Sigmoid colon (tissue), 7 donors: ENCODE measurements around the gene KREMEN1. TPM values are rescaled to one million over a fixed set of nuclear protein-coding genes. Genes with fewer than 3 reads are reported as not detected.

Experiments used
- DNase-seq: peaks from one replicate; pipeline ENCODE4 v3.0.0-alpha.2; 2019
- H3K27ac ChIP-seq, 4 donors: fragments of 200-600 bp; sonication (generic); one replicate each; pipeline ENCODE4 v1.5.1; 2016 to 2019; ENCODE audit warnings: mild to moderate bottlenecking in 1 of 4
- H3K27me3 ChIP-seq, 3 donors: fragments of 200-600 bp; sonication (generic); one replicate each; pipeline ENCODE4 v1.5.1; 2019; ENCODE audit warnings: mild to moderate bottlenecking in 1 of 3
- H3K36me3 ChIP-seq, 4 donors: fragments of 200-600 bp; sonication (generic); one replicate each; pipeline ENCODE4 v1.5.1; 2016 to 2019
- H3K4me1 ChIP-seq, 4 donors: fragments of 200-600 bp; sonication (generic); one replicate each; pipeline ENCODE4 v1.5.1; 2017 to 2019
- H3K4me3 ChIP-seq, 4 donors: fragments of 200-600 bp; sonication (generic); one replicate each; pipeline ENCODE4 v1.5.1; 2017 to 2019; ENCODE audit warnings: mild to moderate bottlenecking in 2 of 4, moderate library complexity in 1 of 4
- H3K9me3 ChIP-seq, 4 donors: fragments of 200-600 bp in 3 of 4; sonication (generic) in 3 of 4; one replicate each; pipeline versions ENCODE4 v1.5.1 to v1.6.1; 2013 to 2019
- EP300 ChIP-seq, 4 donors: sonication (generic); formaldehyde crosslinking; IDR thresholded peaks; one replicate each; pipeline ENCODE4 v1.6.1; 2017; ENCODE audit warnings: antibody characterized with exemption in 4 of 4
- POLR2A ChIP-seq, 2 donors: fragments of 450-650 bp; IDR thresholded peaks; one replicate each; pipeline ENCODE4 v1.6.1; 2016; ENCODE audit warnings: antibody characterized with exemption in 2 of 2, mild to moderate bottlenecking in 2 of 2, moderate library complexity in 2 of 2
- POLR2AphosphoS5 ChIP-seq, 4 donors: sonication (generic); formaldehyde crosslinking; IDR thresholded peaks; one replicate each; pipeline ENCODE4 v1.6.1; 2017; ENCODE audit warnings: antibody characterized with exemption in 4 of 4
- WGBS, 2 donors: extraction: QIAGEN DNeasy Blood & Tissue Kit; methylation state at CpG; one replicate each; pipeline ENCODE4 v1.1.7; 2013; 5-methylcytosine and 5-hydroxymethylcytosine counted together
- intact Hi-C: fragments of 100-400 bp; cut with DNase I; formaldehyde crosslinking; loops from one replicate; pipeline ENCODE4 v1.15.1; 2023
- polyA plus RNA-seq, 3 donors: library from polyadenylated mRNA; stranded (reverse); fragments of 200-250 nt; gene quantifications; one replicate each; pipeline ENCODE4 v1.2.3, GENCODE V29; 2013
- total RNA-seq, 4 donors: library from RNA; depleted of rRNA; stranded (reverse); fragments of >200 nt; gene quantifications; one replicate each; pipeline ENCODE4 v1.1.0, GENCODE V29; 2016
- TF ChIP-seq, protein P1 (sequence below), 4 experiments: fragments of 450-650 bp in 3 of 4; fragments of 200-600 bp in 1 of 4; IDR thresholded peaks; one replicate each; pipeline ENCODE4 v1.5.1; 2016 to 2019; ENCODE audit warnings: antibody characterized with exemption in 4 of 4, mild to moderate bottlenecking in 3 of 4, moderate library complexity in 2 of 4
- donor health status: healthy with polysubstance abuse.
- donor health status: Bipolar disorder and iron deficiency.
- donor health status: healthy.

KREMEN1 gene
- total and polyA plus RNA-seq, 7 donors, result 4.2 to 13.2 (median 6.7) TPM

DNA sequence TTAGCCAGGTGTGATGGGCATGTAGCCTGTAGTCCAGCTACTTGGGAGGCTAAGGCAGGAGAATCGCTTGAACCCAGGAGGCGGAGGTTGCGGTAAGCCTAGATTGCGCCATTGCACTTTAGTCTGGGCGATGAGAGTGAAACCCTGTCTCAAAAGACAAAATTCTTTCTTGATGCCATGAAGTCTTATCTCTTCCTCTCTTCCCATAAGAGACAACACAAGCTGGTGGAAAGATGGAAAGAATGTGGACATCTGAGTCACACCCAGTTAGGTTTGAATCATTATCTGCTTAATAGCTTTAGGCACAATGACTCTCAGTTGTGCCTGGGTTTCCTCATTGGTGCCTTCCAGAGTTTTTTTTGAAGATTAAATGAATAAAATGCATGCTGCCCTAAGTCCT lies 35.3 kb downstream of the KREMEN1 start:
- no peaks in the 10 kb centered on the region for H3K27me3 ChIP-seq
- H3K36me3 ChIP-seq, result no peaks in the 10 kb centered on the region
- DNase-seq, result no peak
- H3K9me3 ChIP-seq, result no peaks in the 10 kb centered on the region
- no peaks in the 10 kb centered on the region for H3K4me1 ChIP-seq
- TF ChIP-seq POLR2A (IDR thresholded peaks at IDR 0.05) (no peak), POLR2AphosphoS5 (IDR thresholded peaks at IDR 0.05) (no peak), EP300 (IDR thresholded peaks at IDR 0.05) (no peak)
- TF ChIP-seq, protein P1, sequence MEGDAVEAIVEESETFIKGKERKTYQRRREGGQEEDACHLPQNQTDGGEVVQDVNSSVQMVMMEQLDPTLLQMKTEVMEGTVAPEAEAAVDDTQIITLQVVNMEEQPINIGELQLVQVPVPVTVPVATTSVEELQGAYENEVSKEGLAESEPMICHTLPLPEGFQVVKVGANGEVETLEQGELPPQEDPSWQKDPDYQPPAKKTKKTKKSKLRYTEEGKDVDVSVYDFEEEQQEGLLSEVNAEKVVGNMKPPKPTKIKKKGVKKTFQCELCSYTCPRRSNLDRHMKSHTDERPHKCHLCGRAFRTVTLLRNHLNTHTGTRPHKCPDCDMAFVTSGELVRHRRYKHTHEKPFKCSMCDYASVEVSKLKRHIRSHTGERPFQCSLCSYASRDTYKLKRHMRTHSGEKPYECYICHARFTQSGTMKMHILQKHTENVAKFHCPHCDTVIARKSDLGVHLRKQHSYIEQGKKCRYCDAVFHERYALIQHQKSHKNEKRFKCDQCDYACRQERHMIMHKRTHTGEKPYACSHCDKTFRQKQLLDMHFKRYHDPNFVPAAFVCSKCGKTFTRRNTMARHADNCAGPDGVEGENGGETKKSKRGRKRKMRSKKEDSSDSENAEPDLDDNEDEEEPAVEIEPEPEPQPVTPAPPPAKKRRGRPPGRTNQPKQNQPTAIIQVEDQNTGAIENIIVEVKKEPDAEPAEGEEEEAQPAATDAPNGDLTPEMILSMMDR (IDR thresholded peaks at IDR 0.05), result no peak
- no peak overlapping the region for H3K4me3 ChIP-seq
- WGBS, 2 donors, result 97% methylated on average over 5 of the region's 5 CpGs
- intact Hi-C loops, result no loop called here
- H3K27ac ChIP-seq, result no peak overlapping the region

GRCh38 chr22:29109822-29110221 lies 37.0 kb downstream of the KREMEN1 start:
- Histone ChIP-seq H3K27me3 (no peaks in the 10 kb centered on the region), H3K9me3 (no peaks in the 10 kb centered on the region), H3K4me1 (no peaks in the 10 kb centered on the region), H3K4me3 (no peak overlapping the region), H3K36me3 (no peaks in the 10 kb centered on the region), H3K27ac (no peak overlapping the region)
- no peak for TF ChIP-seq EP300 (IDR thresholded peaks at IDR 0.05)
- no peak for TF ChIP-seq POLR2A (IDR thresholded peaks at IDR 0.05)
- TF ChIP-seq POLR2AphosphoS5 (IDR thresholded peaks at IDR 0.05), result no peak
- TF ChIP-seq, protein P1 (IDR thresholded peaks at IDR 0.05), result no peak
- 8 to 61% methylated on average over 4 of the region's 4 CpGs for WGBS, 2 donors
- intact Hi-C loops, result no loop called here
- DNase-seq, result no peak

DNA sequence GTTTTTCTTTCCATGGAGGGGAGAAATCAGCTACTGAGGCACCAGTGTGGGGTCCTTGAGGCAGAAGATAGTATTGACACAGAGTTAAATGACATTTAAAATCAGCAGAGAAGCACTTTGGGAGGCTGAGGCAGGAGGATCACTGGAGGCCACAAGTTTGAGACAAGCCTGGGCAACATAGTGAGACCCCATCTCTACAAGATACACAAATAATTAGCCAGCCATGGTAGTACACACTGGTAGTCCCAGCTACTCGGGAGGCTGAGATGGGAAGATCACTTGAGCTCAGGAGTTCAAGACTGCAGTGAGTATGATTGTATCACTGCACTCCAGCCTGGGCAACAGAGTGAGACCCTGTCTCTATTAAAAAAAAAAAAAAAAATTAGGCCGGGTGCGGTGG lies 38.1 kb downstream of the KREMEN1 start:
- Histone ChIP-seq H3K27ac (no peak overlapping the region), H3K27me3 (no peaks in the 10 kb centered on the region), H3K9me3 (no peaks in the 10 kb centered on the region), H3K36me3 (no peaks in the 10 kb centered on the region), H3K4me1 (no peaks in the 10 kb centered on the region), H3K4me3 (no peak overlapping the region)
- no peak for DNase-seq
- WGBS, 2 donors, result 97 to 98% methylated on average over 3 of the region's 3 CpGs
- intact Hi-C loops, result no loop called here
- no peak for TF ChIP-seq EP300 (IDR thresholded peaks at IDR 0.05)
- no peak for TF ChIP-seq POLR2A (IDR thresholded peaks at IDR 0.05)
- TF ChIP-seq POLR2AphosphoS5 (IDR thresholded peaks at IDR 0.05), result no peak

DNA sequence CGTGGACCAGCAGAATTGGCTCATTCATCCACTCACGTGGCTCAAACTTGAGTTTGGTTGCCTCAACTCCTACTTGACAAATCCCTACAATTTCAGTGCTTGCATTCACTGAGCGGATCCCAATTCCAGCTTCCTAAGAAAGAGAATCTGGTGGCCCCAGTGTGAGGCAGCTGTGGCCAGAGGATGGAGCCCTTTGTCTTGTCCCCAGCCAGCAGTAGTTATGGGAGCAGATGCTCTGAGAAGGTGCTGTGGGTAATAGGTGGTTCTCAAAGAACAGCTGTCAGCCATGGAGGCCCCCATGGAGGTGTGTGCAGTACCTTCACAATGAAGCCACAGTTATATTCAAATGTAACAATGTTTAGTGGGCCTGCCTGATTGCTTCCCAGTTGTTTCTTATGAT lies 39.3 kb downstream of the KREMEN1 start:
- no peak overlapping the region for H3K4me3 ChIP-seq
- no peaks in the 10 kb centered on the region for H3K4me1 ChIP-seq
- TF ChIP-seq EP300 (IDR thresholded peaks at IDR 0.05) (no peak), POLR2A (IDR thresholded peaks at IDR 0.05) (no peak), POLR2AphosphoS5 (IDR thresholded peaks at IDR 0.05) (no peak)
- TF ChIP-seq, protein P1 (IDR thresholded peaks at IDR 0.05), result no peak
- H3K27me3 ChIP-seq, result no peaks in the 10 kb centered on the region
- H3K36me3 ChIP-seq, result no peaks in the 10 kb centered on the region
- WGBS, 2 donors, result 84 to 89% methylated on average over 3 of the region's 3 CpGs
- no peak for DNase-seq
- H3K27ac ChIP-seq, result no peak overlapping the region
- intact Hi-C loops, result no loop called here
- H3K9me3 ChIP-seq, result no peaks in the 10 kb centered on the region

DNA sequence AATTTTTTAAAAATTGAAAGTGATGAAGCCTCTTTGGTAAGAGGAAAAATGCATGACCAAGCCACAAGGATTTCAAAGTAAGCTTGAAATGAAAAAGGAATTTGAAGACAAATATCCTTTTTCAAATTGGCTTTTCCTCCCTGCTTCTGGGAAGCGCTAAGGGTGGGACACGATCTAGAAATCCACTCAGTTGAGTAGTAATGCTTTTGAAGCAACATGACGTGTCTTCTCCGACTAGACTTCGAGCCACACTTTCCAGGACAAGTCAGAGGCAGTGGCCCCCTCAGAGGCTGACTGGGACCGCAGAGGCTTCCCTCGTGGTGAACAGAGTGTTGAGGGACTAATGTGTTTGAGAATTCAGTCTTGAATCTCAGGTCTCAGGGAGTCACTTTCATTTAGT lies 39.8 kb downstream of the KREMEN1 start:
- intact Hi-C loops, result no loop called here
- no peaks in the 10 kb centered on the region for H3K9me3 ChIP-seq
- 84% methylated on average over 7 of the region's 7 CpGs for WGBS, 2 donors
- no peaks in the 10 kb centered on the region for H3K36me3 ChIP-seq
- no peaks in the 10 kb centered on the region for H3K27me3 ChIP-seq
- H3K4me3 ChIP-seq, result no peak overlapping the region
- no peak for DNase-seq
- TF ChIP-seq EP300 (IDR thresholded peaks at IDR 0.05) (no peak), POLR2AphosphoS5 (IDR thresholded peaks at IDR 0.05) (no peak)
- H3K4me1 ChIP-seq, result no peaks in the 10 kb centered on the region
- H3K27ac ChIP-seq, result peak overlapping the region in 1 of 4 donors; percentile 9

GRCh38 chr22:29113319-29113718 lies 40.5 kb downstream of the KREMEN1 start:
- H3K36me3 ChIP-seq, result no peaks in the 10 kb centered on the region
- intact Hi-C loops, result no loop called here

More at GRCh38 chr22:29113319-29113718, 40.5 kb downstream of the KREMEN1 start:
- DNase-seq, result no peak
- no peaks in the 10 kb centered on the region for H3K27me3 ChIP-seq
- H3K4me3 ChIP-seq, result no peak overlapping the region
- no peak overlapping the region for H3K27ac ChIP-seq
- no peaks in the 10 kb centered on the region for H3K9me3 ChIP-seq
- 76% methylated on average over 4 of the region's 4 CpGs for WGBS, 2 donors
- H3K4me1 ChIP-seq, result no peaks in the 10 kb centered on the region
- TF ChIP-seq, protein P1 (IDR thresholded peaks at IDR 0.05), result no peak
- TF ChIP-seq EP300 (IDR thresholded peaks at IDR 0.05), result no peak
- TF ChIP-seq POLR2A (IDR thresholded peaks at IDR 0.05), result no peak
- TF ChIP-seq POLR2AphosphoS5 (IDR thresholded peaks at IDR 0.05), result no peak
